Measurements from ENCODE around the gene CNGA3.

- TF ChIP-seq, protein P1, sequence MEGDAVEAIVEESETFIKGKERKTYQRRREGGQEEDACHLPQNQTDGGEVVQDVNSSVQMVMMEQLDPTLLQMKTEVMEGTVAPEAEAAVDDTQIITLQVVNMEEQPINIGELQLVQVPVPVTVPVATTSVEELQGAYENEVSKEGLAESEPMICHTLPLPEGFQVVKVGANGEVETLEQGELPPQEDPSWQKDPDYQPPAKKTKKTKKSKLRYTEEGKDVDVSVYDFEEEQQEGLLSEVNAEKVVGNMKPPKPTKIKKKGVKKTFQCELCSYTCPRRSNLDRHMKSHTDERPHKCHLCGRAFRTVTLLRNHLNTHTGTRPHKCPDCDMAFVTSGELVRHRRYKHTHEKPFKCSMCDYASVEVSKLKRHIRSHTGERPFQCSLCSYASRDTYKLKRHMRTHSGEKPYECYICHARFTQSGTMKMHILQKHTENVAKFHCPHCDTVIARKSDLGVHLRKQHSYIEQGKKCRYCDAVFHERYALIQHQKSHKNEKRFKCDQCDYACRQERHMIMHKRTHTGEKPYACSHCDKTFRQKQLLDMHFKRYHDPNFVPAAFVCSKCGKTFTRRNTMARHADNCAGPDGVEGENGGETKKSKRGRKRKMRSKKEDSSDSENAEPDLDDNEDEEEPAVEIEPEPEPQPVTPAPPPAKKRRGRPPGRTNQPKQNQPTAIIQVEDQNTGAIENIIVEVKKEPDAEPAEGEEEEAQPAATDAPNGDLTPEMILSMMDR (IDR thresholded peaks at IDR 0.05; ENCODE audit: low read length), result no peak
- TF ChIP-seq EZH2 (IDR thresholded peaks at IDR 0.05; ENCODE audit: borderline replicate concordance, low read length), result no peak
Measured at GRCh38 chr2:98393354-98393753, 47.1 kb downstream of the CNGA3 start.

Data from OCI-LY1 (cell line).